HepG2 (cell line): Measurements from ENCODE around the gene VEPH1. TPM values are rescaled to one million over a fixed set of nuclear protein-coding genes. Genes with fewer than 3 reads are reported as not detected.

Experiments used
- ATAC-seq: fragments of 200-7000 bp; cut with Tn5 transposase; 3 replicates; pipeline ENCODE4 v1.9.1; 2020; ENCODE audit warnings: mild to moderate bottlenecking, moderate library complexity
- BruUV-seq: library from RNA; stranded (reverse); fragments of 400-500 nt; replicated peaks from 2 replicates; lab custom pipeline; 2021; lab: Mats Ljungman, UMichigan
- CTCF ChIA-PET: fragments of 300-600 bp; formaldehyde crosslinking; extraction: SDS; loops from one replicate; lab custom pipeline; 2021; ENCODE audit warnings: low total read pairs, inconsistent platforms, low intra/inter-chr PET ratio; lab: Yijun Ruan, JAX
- POLR2A ChIA-PET: fragments of 350-600 bp; sonication (Branson Sonifier 250); formaldehyde crosslinking; loops from one replicate; lab custom pipeline; 2020; ENCODE audit warnings: antibody characterized with exemption, inconsistent platforms; lab: Yijun Ruan, JAX
- DNase-seq: peaks from one replicate; pipeline ENCODE4 v3.0.0-alpha.2; 2015; ENCODE audit warnings: low spot score
- FAIRE-seq: peaks from 3 replicates; lab custom pipeline; 2011; peaks lifted over from hg19 to GRCh38; lab: Jason Lieb, UNC
- H2AFZ ChIP-seq: one replicate; pipeline ENCODE4 v1.6.1; 2011; ENCODE audit warnings: low read length, inconsistent platforms
- H3K27ac ChIP-seq: fragments of 300-600 bp; 3 replicates; pipeline ENCODE4 v1.8.0; 2011; ENCODE audit warnings: mixed run types, mild to moderate bottlenecking, mixed read lengths, low read length, inconsistent platforms; ENCODE audit not compliant: insufficient read depth; ENCODE audit errors: extremely low read length
- H3K27me3 ChIP-seq, 2 experiments: fragments of 200-600 bp in 1 of 2; 2 replicates in 1 of 2; 3 replicates in 1 of 2; pipeline versions ENCODE4 v1.6.0 to v1.8.0; 2011; ENCODE audit warnings: low read length in 2 of 2, mild to moderate bottlenecking in 2 of 2, moderate library complexity in 2 of 2, inconsistent platforms in 1 of 2; ENCODE audit not compliant: insufficient read depth in 2 of 2, control insufficient read depth in 1 of 2
- H3K36me3 ChIP-seq, 2 experiments: fragments of 200-600 bp in 1 of 2; replicated peaks in 1 of 2; 2 replicates in 1 of 2; 3 replicates in 1 of 2; pipeline versions ENCODE4 v1.5.1 to v1.8.0; 2011; ENCODE audit warnings: low read length in 2 of 2, inconsistent platforms in 1 of 2; ENCODE audit not compliant: insufficient read depth in 2 of 2, control insufficient read depth in 1 of 2
- H3K4me1 ChIP-seq: 2 replicates; pipeline ENCODE4 v1.5.1; 2012; ENCODE audit warnings: low read length, inconsistent platforms; ENCODE audit not compliant: insufficient read depth
- H3K4me2 ChIP-seq: 2 replicates; pipeline ENCODE4 v1.6.0; 2011; ENCODE audit warnings: low read depth, low read length, inconsistent platforms
- H3K4me3 ChIP-seq, 3 experiments: fragments of 200-600 bp in 1 of 3; sonication (generic), shearing (Covaris generic) in 1 of 3; replicated peaks in 1 of 3; 2 replicates each; pipeline ENCODE4 v1.5.1; 2011 to 2016; ENCODE audit warnings: low read length in 3 of 3, inconsistent platforms in 2 of 3, low read depth in 2 of 3, mild to moderate bottlenecking in 2 of 3, control low read depth in 1 of 3, mixed read lengths in 1 of 3; ENCODE audit not compliant: insufficient read depth in 1 of 3
- H3K79me2 ChIP-seq: one replicate; pipeline ENCODE4 v1.6.1; 2011; ENCODE audit warnings: low read length, inconsistent platforms; ENCODE audit not compliant: insufficient read depth
- H3K9ac ChIP-seq: 2 replicates; pipeline ENCODE4 v1.6.0; 2011; ENCODE audit warnings: mild to moderate bottlenecking, low read depth, low read length, inconsistent platforms; ENCODE audit not compliant: insufficient read depth
- H3K9me3 ChIP-seq: 2 replicates; pipeline ENCODE4 v1.5.1; 2012; ENCODE audit warnings: mild to moderate bottlenecking, low read length
- H4K20me1 ChIP-seq: 2 replicates; pipeline ENCODE4 v1.6.0; 2011; ENCODE audit warnings: inconsistent platforms, mild to moderate bottlenecking, low read length, moderate library complexity; ENCODE audit not compliant: insufficient read depth
- DR1 ChIP-seq: sonication (generic); formaldehyde crosslinking; IDR thresholded peaks from 2 replicates; pipeline ENCODE4 v1.8.0; 2021; ENCODE audit warnings: mild to moderate bottlenecking, missing genetic modification reagents, inconsistent platforms
- KDM5A ChIP-seq: fragments of 200-600 bp; sonication (generic); IDR thresholded peaks from 2 replicates; pipeline ENCODE4 v1.7.0; 2018; ENCODE audit warnings: antibody characterized with exemption, mild to moderate bottlenecking, low read length, borderline replicate concordance
- KMT2B ChIP-seq: IDR thresholded peaks from 2 replicates; pipeline ENCODE4 v1.6.1; 2016; ENCODE audit warnings: missing genetic modification reagents, missing compliant biosample characterization
- SOX6 ChIP-seq, 2 experiments: fragments of 450-650 bp in 1 of 2; sonication (generic) in 1 of 2; formaldehyde crosslinking in 1 of 2; IDR thresholded peaks; 2 replicates each; pipeline versions ENCODE4 v1.4.0 to v1.6.1; 2017 to 2020; ENCODE audit warnings: antibody characterized with exemption in 1 of 2, mild to moderate bottlenecking in 1 of 2, missing genetic modification reagents in 1 of 2
- THYN1 ChIP-seq: sonication (generic); formaldehyde crosslinking; IDR thresholded peaks from 2 replicates; pipeline ENCODE4 v1.8.1; 2023; ENCODE audit warnings: low read depth, mild to moderate bottlenecking, moderate library complexity, missing genetic modification reagents, borderline replicate concordance
- ZBTB49 ChIP-seq: sonication (generic); formaldehyde crosslinking; IDR thresholded peaks from 2 replicates; pipeline ENCODE4 v1.4.0; 2020; ENCODE audit warnings: missing genetic modification reagents, borderline replicate concordance
- ZNF441 ChIP-seq: sonication (generic); formaldehyde crosslinking; IDR thresholded peaks from 2 replicates; pipeline ENCODE4 v1.7.0; 2021; ENCODE audit warnings: missing genetic modification reagents, borderline replicate concordance
- ZNF543 ChIP-seq: sonication (generic); formaldehyde crosslinking; IDR thresholded peaks from 2 replicates; pipeline ENCODE4 v1.4.0; 2020; ENCODE audit warnings: mild to moderate bottlenecking, missing genetic modification reagents
- WGBS: methylation state at CpG from one replicate; pipeline ENCODE4 v1.1.6; 2017; ENCODE audit warnings: low lambda C conversion rate; 5-methylcytosine and 5-hydroxymethylcytosine counted together
- in situ Hi-C: cut with HindIII; loops from 2 replicates; pipeline ENCODE4 v1.10.0; 2017; ENCODE audit warnings: low pct_unique_long_range_greater_than_20kb; ENCODE audit not compliant: extremely low pct_ligation_motif_present
- intact Hi-C: fragments of 100-400 bp; cut with micrococcal nuclease; formaldehyde crosslinking; loops from one replicate; pipeline ENCODE4 v1.10.0; 2022; ENCODE audit not compliant: unreplicated experiment
- polyA plus RNA-seq, 8 experiments: library from polyadenylated mRNA; depleted of rRNA in 3 of 8; stranded (reverse) in 7 of 8; unstranded in 1 of 8; fragments of >200 nt; fragmentation: Illumina TruSeq in 4 of 8; extraction: Trizol in 4 of 8; gene quantifications; 2 replicates each; pipeline versions ENCODE4 v1.2.1 to v1.2.3, GENCODE V29; 2011 to 2016; ENCODE audit warnings: low read depth in 4 of 8, missing spikeins in 1 of 8, mixed read lengths in 1 of 8; ENCODE audit not compliant: insufficient read depth in 1 of 8
- total RNA-seq, 5 experiments: library from RNA; depleted of rRNA; stranded (reverse); fragments of >200 nt; fragmentation: Illumina TruSeq; extraction: Trizol; gene quantifications; 2 replicates each; pipeline ENCODE4 v1.2.3, GENCODE V29; 2016; ENCODE audit warnings: low read depth in 1 of 5
- TF ChIP-seq, protein P1 (sequence below): sonication (generic); formaldehyde crosslinking; IDR thresholded peaks from 2 replicates; pipeline ENCODE4 v1.4.0; 2020; ENCODE audit warnings: missing genetic modification reagents
- TF ChIP-seq, protein P2 (sequence below): sonication (generic); formaldehyde crosslinking; IDR thresholded peaks from 2 replicates; pipeline ENCODE4 v1.4.0; 2020; ENCODE audit warnings: missing genetic modification reagents

Gene VEPH1
- total and polyA plus RNA-seq, 2 of the 13 experiments (the other 11 are each of a cell fraction or from before 2014, with no cell fraction given): not detected

GRCh38 chr3:157472648-157473047 is 30.6 kb downstream of the VEPH1 start:
- no peaks in the 10 kb centered on the region for H3K9me3 ChIP-seq
- no peak overlapping the region for H2AFZ ChIP-seq
- 55% methylated on average over 1 of the region's 1 CpG for WGBS
- FAIRE-seq (no peak), ATAC-seq (no peak), DNase-seq (no peak)
- H3K27me3 ChIP-seq: no peaks in the 10 kb centered on the region; a peak in 1 of 5 replicates
- ChIA-PET POLR2A (no interaction called here), CTCF (no interaction called here)
- no TSS peak for BruUV-seq
- H3K36me3 ChIP-seq: no peaks in the 10 kb centered on the region
- no peaks in the 10 kb centered on the region for H4K20me1 ChIP-seq
- intact Hi-C loops: no loop called here
- H3K4me3 ChIP-seq: no peak overlapping the region
- in situ Hi-C loops: no loop called here
- no peak for TF ChIP-seq ZBTB49 (CRISPR knock-in tag)
- TF ChIP-seq, protein P1, sequence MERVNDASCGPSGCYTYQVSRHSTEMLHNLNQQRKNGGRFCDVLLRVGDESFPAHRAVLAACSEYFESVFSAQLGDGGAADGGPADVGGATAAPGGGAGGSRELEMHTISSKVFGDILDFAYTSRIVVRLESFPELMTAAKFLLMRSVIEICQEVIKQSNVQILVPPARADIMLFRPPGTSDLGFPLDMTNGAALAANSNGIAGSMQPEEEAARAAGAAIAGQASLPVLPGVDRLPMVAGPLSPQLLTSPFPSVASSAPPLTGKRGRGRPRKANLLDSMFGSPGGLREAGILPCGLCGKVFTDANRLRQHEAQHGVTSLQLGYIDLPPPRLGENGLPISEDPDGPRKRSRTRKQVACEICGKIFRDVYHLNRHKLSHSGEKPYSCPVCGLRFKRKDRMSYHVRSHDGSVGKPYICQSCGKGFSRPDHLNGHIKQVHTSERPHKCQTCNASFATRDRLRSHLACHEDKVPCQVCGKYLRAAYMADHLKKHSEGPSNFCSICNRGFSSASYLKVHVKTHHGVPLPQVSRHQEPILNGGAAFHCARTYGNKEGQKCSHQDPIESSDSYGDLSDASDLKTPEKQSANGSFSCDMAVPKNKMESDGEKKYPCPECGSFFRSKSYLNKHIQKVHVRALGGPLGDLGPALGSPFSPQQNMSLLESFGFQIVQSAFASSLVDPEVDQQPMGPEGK: no peak
- no peak overlapping the region for H3K27ac ChIP-seq
- no peak overlapping the region for H3K9ac ChIP-seq
- H3K4me2 ChIP-seq: no peak overlapping the region
- no peaks in the 10 kb centered on the region for H3K79me2 ChIP-seq
- no peaks in the 10 kb centered on the region for H3K4me1 ChIP-seq

DNA sequence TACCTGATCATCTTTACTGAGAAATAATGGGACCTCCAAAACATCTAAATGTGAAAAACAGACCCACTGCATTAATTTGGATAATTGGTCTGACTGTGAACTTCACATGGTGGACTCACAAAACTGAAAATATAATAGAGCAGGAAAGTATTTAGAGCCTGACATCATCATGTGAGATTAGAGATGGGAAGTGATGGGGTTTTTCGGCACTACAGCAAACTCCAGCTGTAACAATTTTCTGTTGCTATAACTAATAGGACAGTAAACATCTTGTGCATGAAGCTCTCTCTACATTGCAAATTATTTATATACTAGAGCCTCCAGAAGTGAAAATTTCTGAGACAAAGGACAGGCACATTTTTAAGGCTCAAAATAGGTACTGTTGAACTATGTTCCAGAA is 32.2 kb downstream of the VEPH1 start:
- 0% methylated on average over 1 of the region's 1 CpG for WGBS
- DNase-seq: no peak
- in situ Hi-C loops (no loop called here), intact Hi-C loops (no loop called here)
- Histone ChIP-seq H3K9ac (no peak overlapping the region), H3K27me3 (no peaks in the 10 kb centered on the region; a peak in 1 of 5 replicates), H3K4me1 (no peaks in the 10 kb centered on the region), H4K20me1 (no peaks in the 10 kb centered on the region), H3K79me2 (no peaks in the 10 kb centered on the region), H3K9me3 (no peaks in the 10 kb centered on the region), H3K4me3 (no peak overlapping the region), H3K4me2 (no peak overlapping the region), H2AFZ (no peak overlapping the region), H3K36me3 (no peaks in the 10 kb centered on the region), H3K27ac (no peak overlapping the region)
- no peak for FAIRE-seq
- no TSS peak for BruUV-seq
- ChIA-PET CTCF (no interaction called here), POLR2A (no interaction called here)
- ATAC-seq: no peak
- no peak for TF ChIP-seq ZNF441 (CRISPR knock-in tag)
- TF ChIP-seq ZNF543 (CRISPR knock-in tag): no peak
- no peak for TF ChIP-seq THYN1 (CRISPR knock-in tag)
- TF ChIP-seq DR1 (CRISPR knock-in tag): no peak
- TF ChIP-seq, protein P2, sequence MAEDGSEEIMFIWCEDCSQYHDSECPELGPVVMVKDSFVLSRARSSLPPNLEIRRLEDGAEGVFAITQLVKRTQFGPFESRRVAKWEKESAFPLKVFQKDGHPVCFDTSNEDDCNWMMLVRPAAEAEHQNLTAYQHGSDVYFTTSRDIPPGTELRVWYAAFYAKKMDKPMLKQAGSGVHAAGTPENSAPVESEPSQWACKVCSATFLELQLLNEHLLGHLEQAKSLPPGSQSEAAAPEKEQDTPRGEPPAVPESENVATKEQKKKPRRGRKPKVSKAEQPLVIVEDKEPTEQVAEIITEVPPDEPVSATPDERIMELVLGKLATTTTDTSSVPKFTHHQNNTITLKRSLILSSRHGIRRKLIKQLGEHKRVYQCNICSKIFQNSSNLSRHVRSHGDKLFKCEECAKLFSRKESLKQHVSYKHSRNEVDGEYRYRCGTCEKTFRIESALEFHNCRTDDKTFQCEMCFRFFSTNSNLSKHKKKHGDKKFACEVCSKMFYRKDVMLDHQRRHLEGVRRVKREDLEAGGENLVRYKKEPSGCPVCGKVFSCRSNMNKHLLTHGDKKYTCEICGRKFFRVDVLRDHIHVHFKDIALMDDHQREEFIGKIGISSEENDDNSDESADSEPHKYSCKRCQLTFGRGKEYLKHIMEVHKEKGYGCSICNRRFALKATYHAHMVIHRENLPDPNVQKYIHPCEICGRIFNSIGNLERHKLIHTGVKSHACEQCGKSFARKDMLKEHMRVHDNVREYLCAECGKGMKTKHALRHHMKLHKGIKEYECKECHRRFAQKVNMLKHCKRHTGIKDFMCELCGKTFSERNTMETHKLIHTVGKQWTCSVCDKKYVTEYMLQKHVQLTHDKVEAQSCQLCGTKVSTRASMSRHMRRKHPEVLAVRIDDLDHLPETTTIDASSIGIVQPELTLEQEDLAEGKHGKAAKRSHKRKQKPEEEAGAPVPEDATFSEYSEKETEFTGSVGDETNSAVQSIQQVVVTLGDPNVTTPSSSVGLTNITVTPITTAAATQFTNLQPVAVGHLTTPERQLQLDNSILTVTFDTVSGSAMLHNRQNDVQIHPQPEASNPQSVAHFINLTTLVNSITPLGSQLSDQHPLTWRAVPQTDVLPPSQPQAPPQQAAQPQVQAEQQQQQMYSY (CRISPR knock-in tag): no peak
- no peak for TF ChIP-seq KMT2B (CRISPR knock-in tag)
- no peak for TF ChIP-seq KDM5A
- no peak for TF ChIP-seq SOX6 (IDR thresholded peaks at IDR 0.05)
- no peak for TF ChIP-seq SOX6 (CRISPR knock-in tag; IDR thresholded peaks at IDR 0.05)
